ENCODE measurements around the gene GPR152.
"Not testable (repeated sequence)": the region's sequence is repeated elsewhere in the genome, so short reads cannot be mapped to it uniquely, and the experiment has no call there.

The GPR152 gene

DNA sequence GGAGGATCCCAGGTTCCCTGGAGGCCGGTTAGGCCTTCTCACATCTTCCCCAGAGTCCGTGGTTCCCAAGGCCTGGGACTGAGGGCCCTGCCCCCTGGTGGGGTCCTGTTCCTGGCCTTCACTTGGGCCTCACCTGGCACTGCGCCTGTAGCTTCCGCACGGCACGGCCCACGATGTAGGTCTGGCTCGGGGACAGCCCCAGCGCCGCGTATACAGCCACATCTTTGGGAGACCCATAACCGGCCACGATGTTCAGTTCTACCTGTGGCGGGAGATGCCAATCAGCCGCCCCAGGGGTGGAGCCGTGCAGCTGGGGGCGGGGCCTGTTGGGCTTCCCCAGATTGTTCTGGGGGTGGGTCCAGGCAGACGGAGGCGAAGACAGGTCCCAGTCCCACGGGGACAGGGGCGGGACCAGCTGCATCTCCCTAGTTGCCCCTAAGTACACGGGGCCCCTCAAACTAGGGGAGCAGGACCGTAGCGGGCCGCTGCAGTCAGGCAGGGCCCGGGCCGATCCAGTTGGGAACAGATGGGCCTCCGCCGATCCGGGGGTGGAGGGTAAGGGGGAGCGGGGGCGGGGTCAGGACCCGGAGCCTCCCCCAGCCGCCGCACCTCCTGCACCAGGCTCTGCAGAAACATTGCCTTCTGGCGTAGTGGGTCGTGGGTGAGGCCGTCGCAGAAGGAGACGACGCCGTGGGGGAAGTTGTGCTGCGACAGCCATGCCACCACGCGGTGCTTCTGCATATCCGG is 40.4 kb upstream of the GPR152 start:
- no peak overlapping the region for H3K4me3 ChIP-seq (ENCODE audit: low read length)
- TF ChIP-seq ZNF274 (IDR thresholded peaks at IDR 0.05; ENCODE audit: low read depth, low read length), result no peak

DNA sequence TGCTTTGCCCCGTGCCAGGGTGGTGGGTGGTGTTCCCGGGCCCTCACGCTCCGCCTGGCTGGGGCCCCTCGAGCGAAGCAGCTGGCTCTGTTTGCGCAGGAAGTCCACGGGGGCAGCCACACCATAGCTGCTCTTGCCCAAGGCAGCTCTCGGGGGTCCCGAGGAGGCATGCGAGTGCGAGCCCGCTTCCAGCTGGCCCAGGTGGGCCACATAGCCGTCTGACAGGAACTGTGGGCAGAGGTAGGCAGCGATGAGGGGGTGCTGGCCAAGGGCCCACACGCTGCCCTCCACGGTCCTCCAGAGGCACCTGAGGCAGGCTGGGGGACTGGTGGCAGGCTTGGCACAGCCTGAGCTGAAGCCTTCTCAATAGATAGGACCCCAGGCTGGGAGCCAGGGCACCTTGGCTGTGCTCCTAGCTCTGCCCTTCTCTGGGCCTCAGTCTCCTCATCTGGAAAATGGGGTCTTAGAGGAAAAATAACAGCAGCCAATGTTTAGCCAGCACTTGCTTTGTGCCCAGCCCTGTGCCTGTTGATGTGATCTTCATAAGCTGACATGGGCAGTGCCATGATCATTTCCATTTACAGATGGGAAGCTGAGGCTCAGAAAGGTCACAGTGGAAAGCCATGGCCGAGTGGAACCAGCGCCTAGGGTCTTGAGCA is 39.7 kb upstream of the GPR152 start:
- H3K4me3 ChIP-seq (ENCODE audit: low read length), result no peak overlapping the region
- no peak for TF ChIP-seq ZNF274 (IDR thresholded peaks at IDR 0.05; ENCODE audit: low read depth, low read length)

GRCh38 chr11:67491276-67492068 is 38.9 kb upstream of the GPR152 start:
- no peak overlapping the region for H3K4me3 ChIP-seq (ENCODE audit: low read length)
- TF ChIP-seq ZNF274 (IDR thresholded peaks at IDR 0.05; ENCODE audit: low read depth, low read length), result no peak

DNA sequence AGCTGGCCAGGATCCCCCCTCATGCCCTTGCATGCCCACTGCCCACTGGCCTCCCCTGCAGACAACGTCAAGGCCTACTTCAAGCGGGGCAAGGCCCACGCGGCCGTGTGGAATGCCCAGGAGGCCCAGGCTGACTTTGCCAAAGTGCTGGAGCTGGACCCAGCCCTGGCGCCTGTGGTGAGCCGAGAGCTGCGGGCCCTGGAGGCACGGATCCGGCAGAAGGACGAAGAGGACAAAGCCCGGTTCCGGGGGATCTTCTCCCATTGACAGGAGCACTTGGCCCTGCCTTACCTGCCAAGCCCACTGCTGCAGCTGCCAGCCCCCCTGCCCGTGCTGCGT is 38.2 kb upstream of the GPR152 start:
- H3K4me3 ChIP-seq (ENCODE audit: low read length), result no peak overlapping the region
- no peak for TF ChIP-seq ZNF274 (IDR thresholded peaks at IDR 0.05; ENCODE audit: low read depth, low read length)

- no peak overlapping the region for H3K4me3 ChIP-seq (ENCODE audit: low read length)
- TF ChIP-seq ZNF274 (IDR thresholded peaks at IDR 0.05; ENCODE audit: low read depth, low read length), result no peak
Observed at GRCh38 chr11:67489885-67490726, 37.6 kb upstream of the GPR152 start.

GRCh38 chr11:67489203-67489884 is 36.8 kb upstream of the GPR152 start:
- TF ChIP-seq ZNF274 (IDR thresholded peaks at IDR 0.05; ENCODE audit: low read depth, low read length), result no peak
- no peak overlapping the region for H3K4me3 ChIP-seq (ENCODE audit: low read length)

GRCh38 chr11:67486481-67487195 is 34.1 kb upstream of the GPR152 start:
- TF ChIP-seq ZNF274 (IDR thresholded peaks at IDR 0.05; ENCODE audit: low read depth, low read length), result no peak
- no peak overlapping the region for H3K4me3 ChIP-seq (ENCODE audit: low read length)

- H3K4me3 ChIP-seq (ENCODE audit: low read length), result not testable (repeated sequence)
Observed at GRCh38 chr11:67485873-67486361, 33.4 kb upstream of the GPR152 start.

GRCh38 chr11:67484847-67485311 is 32.4 kb upstream of the GPR152 start:
- no peak for TF ChIP-seq ZNF274 (IDR thresholded peaks at IDR 0.05; ENCODE audit: low read depth, low read length)
- H3K4me3 ChIP-seq (ENCODE audit: low read length), result peak overlapping the region; percentile 12; the same call in 1 of the 2 replicates

GRCh38 chr11:67483831-67484665 is 31.5 kb upstream of the GPR152 start:
- no peak for TF ChIP-seq ZNF274 (IDR thresholded peaks at IDR 0.05; ENCODE audit: low read depth, low read length)
- peak overlapping the region; percentile 59; the same call in 1 of the 2 replicates for H3K4me3 ChIP-seq (ENCODE audit: low read length)

GRCh38 chr11:67482827-67483798 is 30.6 kb upstream of the GPR152 start, which contains the start of gene AIP:
Gene AIP (plus strand): TSS chr11:67483026. CDS start chr11:67483159, 133 bp downstream.
- no peak for TF ChIP-seq ZNF274 (IDR thresholded peaks at IDR 0.05; ENCODE audit: low read depth, low read length)
- H3K4me3 ChIP-seq (ENCODE audit: low read length), result peak within 1 kb of the TSS; percentile 59; the same call in 1 of the 2 replicates
